K562 (cell line): ENCODE data around the gene PFDN4. TPM values are rescaled to one million over a fixed set of nuclear protein-coding genes. Genes with fewer than 3 reads are reported as not detected.

Source experiments
- ATAC-seq: fragments of 200-7000 bp; cut with Tn5 transposase; 3 replicates; pipeline ENCODE4 v1.9.1; 2020; ENCODE audit warnings: moderate library complexity
- BruUV-seq: library from RNA; stranded (reverse); fragments of 400-500 nt; replicated peaks from 2 replicates; lab custom pipeline; 2021; lab: Mats Ljungman, UMichigan
- CTCF ChIA-PET: fragments of 300-600 bp; formaldehyde crosslinking; extraction: SDS; loops from one replicate; lab custom pipeline; 2021; ENCODE audit warnings: low intra/inter-chr PET ratio; lab: Yijun Ruan, JAX
- POLR2A ChIA-PET: fragments of 300-600, 350-650 bp; sonication (Branson Sonifier 250); formaldehyde crosslinking; extraction: SDS; loops from one replicate; lab custom pipeline; 2021; ENCODE audit warnings: antibody characterized with exemption, inconsistent platforms; lab: Yijun Ruan, JAX
- DNase-seq, 4 experiments: peaks; one replicate each; pipeline versions ENCODE4 v3.0.0 to v3.0.0-alpha.2; 2011 to 2018; ENCODE audit warnings: low spot score in 3 of 4, mixed read lengths in 3 of 4; ENCODE audit errors: extremely low read depth in 1 of 4
- FAIRE-seq: peaks from 2 replicates; lab custom pipeline; 2011; peaks lifted over from hg19 to GRCh38; lab: Jason Lieb, UNC
- H2AFZ ChIP-seq: 2 replicates; pipeline ENCODE4 v1.6.0; 2011; ENCODE audit warnings: low read depth, low read length, control low read depth, inconsistent platforms
- H3K27ac ChIP-seq: fragments of 200-600 bp; 3 replicates; pipeline ENCODE4 v1.8.0; 2011; ENCODE audit warnings: low read depth, mild to moderate bottlenecking, control low read depth, inconsistent platforms, low read length, moderate library complexity, mixed read lengths; ENCODE audit errors: extremely low read depth
- H3K27me3 ChIP-seq, 2 experiments: fragments of 300-600 bp in 1 of 2; 2 replicates in 1 of 2; 3 replicates in 1 of 2; pipeline versions ENCODE4 v1.6.0 to v1.8.0; 2011; ENCODE audit warnings: inconsistent platforms in 2 of 2, low read length in 2 of 2, mild to moderate bottlenecking in 1 of 2, mixed read lengths in 1 of 2, moderate library complexity in 1 of 2; ENCODE audit not compliant: control insufficient read depth in 2 of 2, insufficient read depth in 2 of 2
- H3K36me3 ChIP-seq: fragments of 300-600 bp; 3 replicates; pipeline ENCODE4 v1.8.0; 2011; ENCODE audit warnings: mild to moderate bottlenecking, low read length, inconsistent platforms; ENCODE audit not compliant: control insufficient read depth, insufficient read depth
- H3K4me1 ChIP-seq, 2 experiments: fragments of 200-600 bp in 1 of 2; replicated peaks in 1 of 2; 2 replicates in 1 of 2; 3 replicates in 1 of 2; pipeline versions ENCODE4 v1.5.1 to v1.8.0; 2011; ENCODE audit warnings: inconsistent platforms in 2 of 2, low read length in 2 of 2, mild to moderate bottlenecking in 1 of 2, mixed read lengths in 1 of 2, moderate library complexity in 1 of 2; ENCODE audit not compliant: control insufficient read depth in 2 of 2, insufficient read depth in 2 of 2
- H3K4me2 ChIP-seq: 2 replicates; pipeline ENCODE4 v1.6.1; 2011; ENCODE audit warnings: low read length, control low read depth, inconsistent platforms, mixed read lengths; ENCODE audit not compliant: insufficient read depth
- H3K4me3 ChIP-seq: fragments of 200-600 bp; sonication (generic), shearing (Covaris generic); 2 replicates; pipeline ENCODE4 v1.5.1; 2016; ENCODE audit warnings: control low read depth, inconsistent platforms
- H3K79me2 ChIP-seq: fragments of 200-600 bp; 3 replicates; pipeline ENCODE4 v1.8.0; 2011; ENCODE audit warnings: low read length, inconsistent platforms; ENCODE audit not compliant: control insufficient read depth, insufficient read depth
- H3K9ac ChIP-seq, 2 experiments: 2 replicates each; pipeline versions ENCODE4 v1.6.0 to v1.6.1; 2011; ENCODE audit warnings: low read depth in 2 of 2, low read length in 2 of 2, control low read depth in 1 of 2, inconsistent platforms in 1 of 2, mild to moderate bottlenecking in 1 of 2, mixed read lengths in 1 of 2; ENCODE audit not compliant: insufficient read depth in 1 of 2
- H3K9me1 ChIP-seq: one replicate; pipeline ENCODE4 v1.6.0; 2011; ENCODE audit warnings: inconsistent platforms, mild to moderate bottlenecking, low read length, moderate library complexity; ENCODE audit not compliant: control insufficient read depth, insufficient read depth
- H3K9me3 ChIP-seq: replicated peaks from 2 replicates; pipeline ENCODE4 v1.5.1; 2011; ENCODE audit warnings: low read depth, low read length, inconsistent platforms; ENCODE audit not compliant: control insufficient read depth, insufficient read depth
- H4K20me1 ChIP-seq: replicated peaks from 2 replicates; pipeline ENCODE4 v1.6.1; 2011; ENCODE audit warnings: low read length, inconsistent platforms, mixed read lengths; ENCODE audit not compliant: control insufficient read depth, insufficient read depth
- RFX1 ChIP-seq: fragments of 450-650 bp; IDR thresholded peaks from 2 replicates; pipeline ENCODE4 v1.6.1; 2016; ENCODE audit warnings: mild to moderate bottlenecking, moderate library complexity
- WGBS: fragments of 100-300 bp; shearing (Covaris generic); methylation state at CpG from one replicate; pipeline ENCODE4 v1.1.6; 2016; ENCODE audit warnings: low coverage, mixed read lengths; ENCODE audit not compliant: insufficient coverage; ENCODE audit errors: missing lambda C conversion rate; 5-methylcytosine and 5-hydroxymethylcytosine counted together
- in situ Hi-C: fragments of 300-500 bp; cut with MboI; formaldehyde crosslinking; loops from 4 replicates; pipeline ENCODE4 v1.15.0; 2018; ENCODE audit warnings: inconsistent platforms, mixed read lengths
- intact Hi-C: fragments of 100-400 bp; cut with micrococcal nuclease; formaldehyde crosslinking; loops from 2 replicates; pipeline ENCODE4 v1.14.2; 2022
- polyA plus RNA-seq, 8 experiments: library from polyadenylated mRNA; depleted of rRNA in 4 of 8; stranded (reverse) in 5 of 8; unstranded in 3 of 8; fragments of >200 nt; fragmentation: Nextera tagmentation in 2 of 8; fragmentation: Illumina TruSeq in 1 of 8; extraction: Ambion mirVana in 2 of 8; extraction: Trizol in 1 of 8; gene quantifications; 2 replicates each; pipeline versions ENCODE4 v1.2.1 to v1.2.3, GENCODE V29; 2011 to 2014; ENCODE audit warnings: inconsistent platforms in 1 of 8, missing spikeins in 1 of 8
- total RNA-seq, 7 experiments: library from RNA; depleted of rRNA in 6 of 7; stranded (reverse); fragments of >200 nt in 6 of 7; fragmentation: Illumina TruSeq in 2 of 7; extraction: Trizol in 2 of 7; gene quantifications; 2 replicates each; pipeline versions ENCODE4 v1.2.1 to v1.2.3, GENCODE V29; 2011 to 2021; ENCODE audit warnings: low replicate concordance in 1 of 7
- TF ChIP-seq, protein P1 (sequence below), 3 experiments: fragments of 200-800 bp in 1 of 3; fragments of 250-450 bp in 1 of 3; fragments of 450-650 bp in 1 of 3; sonication (Bioruptor Pico) in 1 of 3; sonication (Bioruptor generic) in 1 of 3; formaldehyde crosslinking in 1 of 3; IDR thresholded peaks; 2 replicates each; pipeline versions ENCODE4 v1.6.1 to v1.8.0; 2016 to 2022; ENCODE audit warnings: mild to moderate bottlenecking in 2 of 3, missing genetic modification characterization in 2 of 3, missing compliant biosample characterization in 1 of 3, moderate library complexity in 1 of 3

The PFDN4 gene
- total and polyA plus RNA-seq, 9 of the 15 experiments (the other 6 are each of a cell fraction or from before 2014, with no cell fraction given): 60.1 to 214 (median 122) TPM

DNA sequence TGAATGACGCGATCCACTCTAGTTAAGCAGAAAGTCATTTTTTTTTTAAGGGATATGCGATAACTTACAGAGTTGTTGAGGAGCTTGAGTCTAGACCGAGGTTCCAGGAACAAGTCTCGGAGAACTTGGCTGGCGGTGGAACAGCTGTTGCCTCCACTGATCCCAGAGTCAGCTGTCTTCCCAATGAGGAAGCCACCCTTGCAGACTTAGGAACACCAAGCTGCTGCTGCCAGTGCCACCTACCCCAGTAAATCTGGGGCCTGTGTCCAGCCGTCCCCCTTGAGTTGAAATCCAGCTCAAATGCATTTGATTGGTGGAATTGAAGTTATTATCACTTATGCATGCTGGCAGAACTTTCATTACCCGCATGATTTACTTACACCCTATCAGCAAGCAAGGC is 6.7 kb downstream of the PFDN4 start:
- no TSS peak for BruUV-seq
- peaks cover 53% of the 10 kb centered on the region for H3K36me3 ChIP-seq
- no peak overlapping the region for H3K4me3 ChIP-seq
- no peaks in the 10 kb centered on the region for H3K27me3 ChIP-seq
- ATAC-seq: no peak
- no peak for DNase-seq
- no peaks in the 10 kb centered on the region for H3K9me1 ChIP-seq
- H3K27ac ChIP-seq: no peak overlapping the region
- H3K4me1 ChIP-seq: peaks cover 0 to 3% of the 10 kb centered on the region in 2 experiments; a peak in 2 of 5 replicates
- no peak overlapping the region for H3K4me2 ChIP-seq
- no peak for TF ChIP-seq RFX1
- TF ChIP-seq, protein P1, sequence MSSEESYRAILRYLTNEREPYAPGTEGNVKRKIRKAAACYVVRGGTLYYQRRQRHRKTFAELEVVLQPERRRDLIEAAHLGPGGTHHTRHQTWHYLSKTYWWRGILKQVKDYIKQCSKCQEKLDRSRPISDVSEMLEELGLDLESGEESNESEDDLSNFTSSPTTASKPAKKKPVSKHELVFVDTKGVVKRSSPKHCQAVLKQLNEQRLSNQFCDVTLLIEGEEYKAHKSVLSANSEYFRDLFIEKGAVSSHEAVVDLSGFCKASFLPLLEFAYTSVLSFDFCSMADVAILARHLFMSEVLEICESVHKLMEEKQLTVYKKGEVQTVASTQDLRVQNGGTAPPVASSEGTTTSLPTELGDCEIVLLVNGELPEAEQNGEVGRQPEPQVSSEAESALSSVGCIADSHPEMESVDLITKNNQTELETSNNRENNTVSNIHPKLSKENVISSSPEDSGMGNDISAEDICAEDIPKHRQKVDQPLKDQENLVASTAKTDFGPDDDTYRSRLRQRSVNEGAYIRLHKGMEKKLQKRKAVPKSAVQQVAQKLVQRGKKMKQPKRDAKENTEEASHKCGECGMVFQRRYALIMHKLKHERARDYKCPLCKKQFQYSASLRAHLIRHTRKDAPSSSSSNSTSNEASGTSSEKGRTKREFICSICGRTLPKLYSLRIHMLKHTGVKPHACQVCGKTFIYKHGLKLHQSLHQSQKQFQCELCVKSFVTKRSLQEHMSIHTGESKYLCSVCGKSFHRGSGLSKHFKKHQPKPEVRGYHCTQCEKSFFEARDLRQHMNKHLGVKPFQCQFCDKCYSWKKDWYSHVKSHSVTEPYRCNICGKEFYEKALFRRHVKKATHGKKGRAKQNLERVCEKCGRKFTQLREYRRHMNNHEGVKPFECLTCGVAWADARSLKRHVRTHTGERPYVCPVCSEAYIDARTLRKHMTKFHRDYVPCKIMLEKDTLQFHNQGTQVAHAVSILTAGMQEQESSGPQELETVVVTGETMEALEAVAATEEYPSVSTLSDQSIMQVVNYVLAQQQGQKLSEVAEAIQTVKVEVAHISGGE (CRISPR knock-in tag; IDR thresholded peaks at IDR 0.05): peak in 1 of 3 experiments; percentile 73; a peak in 2 of 6 replicates
- intact Hi-C loops: no loop called here
- no peaks in the 10 kb centered on the region for H4K20me1 ChIP-seq
- H2AFZ ChIP-seq: no peak overlapping the region
- FAIRE-seq: no peak
- in situ Hi-C loops: loop anchor here (10.0 to 25.0 kb wide), 2 partner anchors 430 to 652 kb away; no protein-coding TSS in a partner anchor
- H3K9me3 ChIP-seq: no peaks in the 10 kb centered on the region
- POLR2A ChIA-PET: interaction anchor here (0.7 kb wide), 1 partner anchor 829 kb away, joined by 5 read pairs; no protein-coding TSS in a partner anchor
- peaks cover 28% of the 10 kb centered on the region for H3K79me2 ChIP-seq
- no peak overlapping the region for H3K9ac ChIP-seq
- WGBS: 98% methylated on average over 8 of the region's 8 CpGs
- CTCF ChIA-PET: no interaction called here
